GM19239 (cell line): ENCODE measurements around the gene RGS1.
A peak's percentile ranks its signal among the peaks of the same experiment; 100 is the strongest.
"Not testable (repeated sequence)": the region's sequence is repeated elsewhere in the genome, so short reads cannot be mapped to it uniquely, and the experiment has no call there.

ENCODE experiments used
- DNase-seq: peaks from one replicate; pipeline ENCODE4 v3.0.0; 2011; ENCODE audit warnings: low spot score; ENCODE audit not compliant: insufficient read length
- FAIRE-seq: peaks from 2 replicates; lab custom pipeline; 2011; peaks lifted over from hg19 to GRCh38; lab: Jason Lieb, UNC

The RGS1 gene

GRCh38 chr1:192575499-192576189, at the start of gene RGS1:
TSS of gene RGS1 (plus strand) at chr1:192575773. CDS start at chr1:192575793, 20 bp downstream.
- DNase-seq, result peak; percentile 36
- peak; percentile 100 for FAIRE-seq

- peak; percentile 14 for FAIRE-seq
- DNase-seq, result no peak
Observed at GRCh38 chr1:192527111-192527795, 48.3 kb upstream of the RGS1 start.

- FAIRE-seq (peak; percentile 76), DNase-seq (no peak)
Observed at GRCh38 chr1:192527950-192528349, 47.6 kb upstream of the RGS1 start.

- DNase-seq, result no peak
- peak; percentile 83 for FAIRE-seq
Observed at GRCh38 chr1:192529031-192529755, 46.4 kb upstream of the RGS1 start.

GRCh38 chr1:192529811-192530210, 45.8 kb upstream of the RGS1 start:
- DNase-seq, result no peak
- no peak for FAIRE-seq

- peak; percentile 99 for FAIRE-seq
- DNase-seq, result no peak
Observed at GRCh38 chr1:192530254-192530653, 45.3 kb upstream of the RGS1 start.

GRCh38 chr1:192531037-192531703, 44.4 kb upstream of the RGS1 start:
- DNase-seq, result not testable (repeated sequence)
- FAIRE-seq, result peak; percentile 77

- DNase-seq (no peak), FAIRE-seq (peak; percentile 35)
Observed at GRCh38 chr1:192534666-192535065, 40.9 kb upstream of the RGS1 start.

- DNase-seq, result no peak
- FAIRE-seq, result peak; percentile 35
Observed at GRCh38 chr1:192535916-192536664, 39.5 kb upstream of the RGS1 start.

GRCh38 chr1:192538407-192539296, 36.9 kb upstream of the RGS1 start:
- DNase-seq, result no peak
- FAIRE-seq, result peak; percentile 99

GRCh38 chr1:192539297-192540092, 36.1 kb upstream of the RGS1 start:
- DNase-seq, result no peak
- FAIRE-seq, result peak; percentile 75

GRCh38 chr1:192543445-192543844, 32.1 kb upstream of the RGS1 start:
- FAIRE-seq, result peak; percentile 23
- no peak for DNase-seq

GRCh38 chr1:192545896-192546521, 29.6 kb upstream of the RGS1 start:
- no peak for DNase-seq
- FAIRE-seq, result peak; percentile 98

- no peak for DNase-seq
- peak; percentile 84 for FAIRE-seq
Observed at GRCh38 chr1:192546596-192547190, 28.9 kb upstream of the RGS1 start.

- FAIRE-seq (peak; percentile 8), DNase-seq (no peak)
Observed at GRCh38 chr1:192547501-192547900, 28.1 kb upstream of the RGS1 start.

- FAIRE-seq, result no peak
Observed at GRCh38 chr1:192549937-192550336, 25.6 kb upstream of the RGS1 start.

GRCh38 chr1:192550922-192551534, 24.5 kb upstream of the RGS1 start:
- FAIRE-seq (no peak), DNase-seq (no peak)

More at GRCh38 chr1:192549937-192550336, 25.6 kb upstream of the RGS1 start:
- DNase-seq, result no peak
